ENCODE results near the gene SMYD1.

The SMYD1 gene

DNA sequence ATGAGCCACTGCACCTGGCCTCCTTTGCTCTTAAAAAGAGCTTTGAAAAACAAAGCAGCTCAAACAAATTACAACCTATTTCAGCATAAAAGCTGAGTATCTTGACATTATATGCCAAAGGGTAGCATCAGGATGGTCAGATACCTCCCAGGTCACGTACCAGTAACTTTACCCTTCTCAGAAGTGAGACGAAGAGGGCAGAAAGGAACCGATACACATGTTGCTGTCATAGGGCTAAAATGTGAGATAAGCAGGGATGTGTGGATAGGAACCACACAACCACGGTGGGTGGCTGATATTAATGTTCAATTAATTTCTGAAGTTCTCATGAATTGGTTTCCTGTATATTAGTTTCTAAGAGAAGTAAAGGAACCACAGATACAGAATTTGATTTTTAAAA lies 38.7 kb upstream of the SMYD1 start (continued):
- no peak for TF ChIP-seq CREB5 (CRISPR knock-in tag; IDR thresholded peaks at IDR 0.05; ENCODE audit: low read depth)
- TF ChIP-seq, protein P1, sequence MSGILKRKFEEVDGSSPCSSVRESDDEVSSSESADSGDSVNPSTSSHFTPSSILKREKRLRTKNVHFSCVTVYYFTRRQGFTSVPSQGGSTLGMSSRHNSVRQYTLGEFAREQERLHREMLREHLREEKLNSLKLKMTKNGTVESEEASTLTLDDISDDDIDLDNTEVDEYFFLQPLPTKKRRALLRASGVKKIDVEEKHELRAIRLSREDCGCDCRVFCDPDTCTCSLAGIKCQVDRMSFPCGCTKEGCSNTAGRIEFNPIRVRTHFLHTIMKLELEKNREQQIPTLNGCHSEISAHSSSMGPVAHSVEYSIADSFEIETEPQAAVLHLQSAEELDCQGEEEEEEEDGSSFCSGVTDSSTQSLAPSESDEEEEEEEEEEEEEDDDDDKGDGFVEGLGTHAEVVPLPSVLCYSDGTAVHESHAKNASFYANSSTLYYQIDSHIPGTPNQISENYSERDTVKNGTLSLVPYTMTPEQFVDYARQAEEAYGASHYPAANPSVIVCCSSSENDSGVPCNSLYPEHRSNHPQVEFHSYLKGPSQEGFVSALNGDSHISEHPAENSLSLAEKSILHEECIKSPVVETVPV (CRISPR knock-in tag; IDR thresholded peaks at IDR 0.05), result no peak
- TF ChIP-seq BACH2 (CRISPR knock-in tag; IDR thresholded peaks at IDR 0.05; ENCODE audit: borderline replicate concordance), result no peak

DNA sequence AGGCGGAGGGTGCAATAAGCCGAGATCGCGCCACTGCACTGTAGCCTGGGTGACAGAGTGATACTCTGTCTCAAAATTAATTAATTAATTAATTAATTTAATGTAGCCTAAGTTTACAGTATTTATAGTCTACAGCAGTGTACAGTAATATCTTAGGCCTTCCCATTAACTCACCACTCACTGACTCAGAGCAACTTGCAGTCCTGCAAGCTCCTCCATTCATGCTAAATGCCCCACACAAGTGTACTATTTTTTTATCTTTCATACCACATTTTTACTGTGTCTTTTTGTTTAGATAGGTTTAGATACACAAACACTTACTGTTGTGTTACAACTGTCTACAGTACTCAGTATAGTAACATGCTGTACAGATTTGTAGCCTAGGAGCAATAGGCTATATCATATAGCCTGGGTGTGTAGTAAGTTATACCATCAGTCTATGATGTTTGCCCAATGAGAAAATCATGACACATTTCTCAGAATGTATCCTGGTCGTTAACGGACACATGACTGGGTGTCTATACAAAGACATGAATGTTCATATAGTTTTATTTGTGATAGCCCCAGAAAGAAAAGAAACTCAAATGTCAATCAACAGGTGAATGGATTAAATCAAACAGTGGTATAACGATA lies 35.4 kb upstream of the SMYD1 start:
- ATAC-seq, result no peak
- TF ChIP-seq ARNTL (CRISPR knock-in tag; IDR thresholded peaks at IDR 0.05; ENCODE audit: borderline replicate concordance, low read depth) (no peak), ZC3H10 (CRISPR knock-in tag; IDR thresholded peaks at IDR 0.05) (no peak), ZFP30 (CRISPR knock-in tag; IDR thresholded peaks at IDR 0.05) (no peak), PPARA (CRISPR knock-in tag; IDR thresholded peaks at IDR 0.05; ENCODE audit: borderline replicate concordance) (no peak), TCF4 (CRISPR knock-in tag; IDR thresholded peaks at IDR 0.05; ENCODE audit: borderline replicate concordance) (no peak), ZNF70 (CRISPR knock-in tag; IDR thresholded peaks at IDR 0.05) (no peak), TOX (CRISPR knock-in tag; IDR thresholded peaks at IDR 0.05; ENCODE audit: borderline replicate concordance) (no peak), ESRRG (CRISPR knock-in tag; IDR thresholded peaks at IDR 0.05) (no peak)
- TF ChIP-seq, protein P2, sequence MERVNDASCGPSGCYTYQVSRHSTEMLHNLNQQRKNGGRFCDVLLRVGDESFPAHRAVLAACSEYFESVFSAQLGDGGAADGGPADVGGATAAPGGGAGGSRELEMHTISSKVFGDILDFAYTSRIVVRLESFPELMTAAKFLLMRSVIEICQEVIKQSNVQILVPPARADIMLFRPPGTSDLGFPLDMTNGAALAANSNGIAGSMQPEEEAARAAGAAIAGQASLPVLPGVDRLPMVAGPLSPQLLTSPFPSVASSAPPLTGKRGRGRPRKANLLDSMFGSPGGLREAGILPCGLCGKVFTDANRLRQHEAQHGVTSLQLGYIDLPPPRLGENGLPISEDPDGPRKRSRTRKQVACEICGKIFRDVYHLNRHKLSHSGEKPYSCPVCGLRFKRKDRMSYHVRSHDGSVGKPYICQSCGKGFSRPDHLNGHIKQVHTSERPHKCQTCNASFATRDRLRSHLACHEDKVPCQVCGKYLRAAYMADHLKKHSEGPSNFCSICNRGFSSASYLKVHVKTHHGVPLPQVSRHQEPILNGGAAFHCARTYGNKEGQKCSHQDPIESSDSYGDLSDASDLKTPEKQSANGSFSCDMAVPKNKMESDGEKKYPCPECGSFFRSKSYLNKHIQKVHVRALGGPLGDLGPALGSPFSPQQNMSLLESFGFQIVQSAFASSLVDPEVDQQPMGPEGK (CRISPR knock-in tag; IDR thresholded peaks at IDR 0.05; ENCODE audit: borderline replicate concordance), result no peak

DNA sequence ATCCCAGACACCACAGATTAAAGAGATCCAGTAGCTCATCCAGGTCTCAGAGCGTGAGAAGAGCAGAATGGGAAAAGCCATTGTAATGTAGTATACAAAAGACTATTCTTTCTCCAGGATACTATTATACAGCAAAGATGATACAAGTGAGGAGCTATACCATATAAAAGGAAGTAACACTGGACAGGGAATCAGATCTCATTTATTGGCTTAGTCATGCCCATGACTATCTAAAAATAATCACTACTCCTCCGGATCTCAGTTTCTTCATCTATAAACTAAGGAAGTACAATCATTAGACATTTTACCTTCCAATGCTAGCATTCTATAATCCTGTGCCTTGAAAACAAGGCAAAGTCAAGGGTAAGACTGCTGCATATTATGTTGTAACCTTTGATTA lies 31.4 kb upstream of the SMYD1 start:
- no peak for ATAC-seq
- TF ChIP-seq GLIS3 (CRISPR knock-in tag; IDR thresholded peaks at IDR 0.05) (no peak), POU6F1 (CRISPR knock-in tag; IDR thresholded peaks at IDR 0.05; ENCODE audit: borderline replicate concordance, low read depth) (no peak), ESRRG (CRISPR knock-in tag; IDR thresholded peaks at IDR 0.05) (no peak)

GRCh38 chr2:88036606-88037005 lies 31.0 kb upstream of the SMYD1 start:
- no peak for ATAC-seq
- TF ChIP-seq ZC3H10 (CRISPR knock-in tag; IDR thresholded peaks at IDR 0.05) (no peak), POU6F1 (CRISPR knock-in tag; IDR thresholded peaks at IDR 0.05; ENCODE audit: borderline replicate concordance, low read depth) (no peak), ZNF8 (CRISPR knock-in tag; IDR thresholded peaks at IDR 0.05) (no peak), BACH2 (CRISPR knock-in tag; IDR thresholded peaks at IDR 0.05; ENCODE audit: borderline replicate concordance) (no peak), PPARA (CRISPR knock-in tag; IDR thresholded peaks at IDR 0.05; ENCODE audit: borderline replicate concordance) (no peak), ZFP3 (CRISPR knock-in tag; IDR thresholded peaks at IDR 0.05) (no peak), ARNTL (CRISPR knock-in tag; IDR thresholded peaks at IDR 0.05; ENCODE audit: borderline replicate concordance, low read depth) (no peak), ZNF565 (CRISPR knock-in tag; conservative IDR thresholded peaks at IDR 0.05; ENCODE audit: low read depth) (no peak), SNAI2 (CRISPR knock-in tag; IDR thresholded peaks at IDR 0.05) (no peak)
- TF ChIP-seq, protein P1 (CRISPR knock-in tag; IDR thresholded peaks at IDR 0.05), result no peak

Data from SK-N-SH treated with all-trans-retinoic acid at 6 μM for 48 hours (cell line).